AG09309 (cell line): ENCODE measurements around the gene SMAD3.

ENCODE experiments used
- DNase-seq: peaks from one replicate; pipeline ENCODE4 v3.0.0-alpha.2; 2010; ENCODE audit warnings: low read depth
- H3K4me3 ChIP-seq: 2 replicates; pipeline ENCODE4 v1.5.1; 2011; ENCODE audit warnings: mild to moderate bottlenecking, low read depth, low read length, moderate library complexity; ENCODE audit not compliant: control insufficient read depth
- TF ChIP-seq, protein P1 (sequence below): IDR thresholded peaks from 2 replicates; pipeline ENCODE4 v1.5.1; 2011; ENCODE audit warnings: mild to moderate bottlenecking, low read depth, low read length, inconsistent platforms; ENCODE audit not compliant: insufficient read depth, control insufficient read depth; ENCODE audit errors: missing control alignments

SMAD3 gene

DNA sequence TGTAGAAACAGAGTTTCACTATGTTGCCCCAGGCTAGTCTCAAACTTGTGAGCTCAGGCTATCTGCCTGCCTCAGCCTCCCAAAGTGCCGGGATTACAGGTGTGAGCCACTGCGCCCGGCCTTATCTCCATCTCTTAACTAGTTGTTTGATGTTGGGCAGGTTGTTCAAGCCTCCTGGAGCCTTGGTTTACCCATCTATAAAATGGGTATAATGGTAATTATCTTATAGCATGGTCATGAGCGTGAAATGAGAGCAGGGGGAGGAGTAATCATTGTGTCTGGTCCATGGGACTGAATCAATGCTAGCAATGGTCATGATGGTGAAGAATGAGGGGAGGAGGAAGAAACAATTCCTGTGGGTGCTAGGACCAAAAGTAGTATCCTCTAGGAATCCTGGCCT lies 32.0 kb downstream of the SMAD3 start:
- no peak overlapping the region for H3K4me3 ChIP-seq
- no peak for DNase-seq
- TF ChIP-seq, protein P1, sequence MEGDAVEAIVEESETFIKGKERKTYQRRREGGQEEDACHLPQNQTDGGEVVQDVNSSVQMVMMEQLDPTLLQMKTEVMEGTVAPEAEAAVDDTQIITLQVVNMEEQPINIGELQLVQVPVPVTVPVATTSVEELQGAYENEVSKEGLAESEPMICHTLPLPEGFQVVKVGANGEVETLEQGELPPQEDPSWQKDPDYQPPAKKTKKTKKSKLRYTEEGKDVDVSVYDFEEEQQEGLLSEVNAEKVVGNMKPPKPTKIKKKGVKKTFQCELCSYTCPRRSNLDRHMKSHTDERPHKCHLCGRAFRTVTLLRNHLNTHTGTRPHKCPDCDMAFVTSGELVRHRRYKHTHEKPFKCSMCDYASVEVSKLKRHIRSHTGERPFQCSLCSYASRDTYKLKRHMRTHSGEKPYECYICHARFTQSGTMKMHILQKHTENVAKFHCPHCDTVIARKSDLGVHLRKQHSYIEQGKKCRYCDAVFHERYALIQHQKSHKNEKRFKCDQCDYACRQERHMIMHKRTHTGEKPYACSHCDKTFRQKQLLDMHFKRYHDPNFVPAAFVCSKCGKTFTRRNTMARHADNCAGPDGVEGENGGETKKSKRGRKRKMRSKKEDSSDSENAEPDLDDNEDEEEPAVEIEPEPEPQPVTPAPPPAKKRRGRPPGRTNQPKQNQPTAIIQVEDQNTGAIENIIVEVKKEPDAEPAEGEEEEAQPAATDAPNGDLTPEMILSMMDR, result no peak

DNA sequence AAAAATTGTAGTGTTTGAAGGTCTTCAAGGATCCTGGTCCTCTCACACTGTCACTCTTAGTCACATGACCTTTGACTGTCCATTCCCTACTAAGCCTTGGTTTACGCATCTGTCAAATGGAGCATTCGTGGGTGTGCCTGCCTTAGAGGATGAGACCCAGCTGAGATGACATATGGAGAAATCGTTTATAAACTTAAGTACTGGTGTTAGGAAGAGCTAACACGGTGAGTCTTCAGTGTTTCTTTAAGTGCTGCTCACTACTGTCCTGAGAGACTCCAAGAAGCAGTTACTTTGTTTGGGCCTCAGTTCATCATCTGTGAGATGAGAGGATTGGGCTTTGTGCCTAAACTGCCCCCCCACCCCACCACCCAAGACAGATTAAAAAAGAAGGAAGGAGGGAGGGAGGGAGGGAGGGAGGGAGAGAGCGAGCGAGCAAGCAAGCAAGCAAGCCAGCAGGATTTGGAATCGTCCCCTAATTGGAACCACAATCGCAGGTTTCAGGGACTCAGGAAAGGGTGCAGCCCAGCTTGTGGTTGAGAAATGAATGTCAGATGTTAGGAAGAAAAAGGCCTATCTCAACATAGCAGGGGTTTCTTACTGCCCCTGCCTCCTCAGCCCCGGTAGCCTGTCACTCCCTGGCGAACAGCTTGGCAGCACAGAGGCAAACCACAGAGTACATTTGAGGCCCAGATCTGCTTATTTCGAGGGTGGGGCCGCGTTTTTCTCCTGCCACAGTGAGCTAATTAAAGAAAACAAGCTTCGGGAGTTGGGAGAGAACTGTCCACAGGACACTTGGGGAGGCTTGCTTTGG lies 32.7 kb downstream of the SMAD3 start:
- TF ChIP-seq, protein P1, result no peak
- H3K4me3 ChIP-seq, result peak overlapping the region; percentile 15
- DNase-seq, result peak; percentile 88

DNA sequence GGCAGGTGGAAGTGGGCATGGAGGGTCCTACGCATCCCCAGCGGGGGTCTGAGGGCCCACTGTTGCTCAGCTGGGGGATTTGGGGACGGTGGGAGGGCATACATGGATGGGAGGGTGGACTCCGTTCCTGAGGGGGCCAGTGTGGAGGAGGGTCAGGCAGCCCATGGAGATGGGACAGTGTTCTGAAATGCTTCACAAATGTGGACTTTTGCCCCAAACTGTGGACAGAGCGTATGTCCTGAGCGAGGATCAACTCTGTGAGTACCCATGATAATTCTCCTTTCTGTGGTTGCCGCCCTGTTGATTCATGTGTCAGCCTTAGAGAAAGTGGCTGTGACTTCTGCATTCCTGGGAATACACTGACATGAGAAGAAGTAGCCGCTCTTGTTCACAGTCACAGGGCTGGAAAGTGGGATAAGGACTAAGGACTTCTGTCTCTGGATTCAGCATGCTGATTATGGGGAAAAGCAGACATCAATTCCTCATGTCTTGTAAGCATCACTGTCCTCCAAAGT lies 33.4 kb downstream of the SMAD3 start:
- TF ChIP-seq, protein P1, result no peak
- DNase-seq, result no peak
- H3K4me3 ChIP-seq, result peak overlapping the region; percentile 15

DNA sequence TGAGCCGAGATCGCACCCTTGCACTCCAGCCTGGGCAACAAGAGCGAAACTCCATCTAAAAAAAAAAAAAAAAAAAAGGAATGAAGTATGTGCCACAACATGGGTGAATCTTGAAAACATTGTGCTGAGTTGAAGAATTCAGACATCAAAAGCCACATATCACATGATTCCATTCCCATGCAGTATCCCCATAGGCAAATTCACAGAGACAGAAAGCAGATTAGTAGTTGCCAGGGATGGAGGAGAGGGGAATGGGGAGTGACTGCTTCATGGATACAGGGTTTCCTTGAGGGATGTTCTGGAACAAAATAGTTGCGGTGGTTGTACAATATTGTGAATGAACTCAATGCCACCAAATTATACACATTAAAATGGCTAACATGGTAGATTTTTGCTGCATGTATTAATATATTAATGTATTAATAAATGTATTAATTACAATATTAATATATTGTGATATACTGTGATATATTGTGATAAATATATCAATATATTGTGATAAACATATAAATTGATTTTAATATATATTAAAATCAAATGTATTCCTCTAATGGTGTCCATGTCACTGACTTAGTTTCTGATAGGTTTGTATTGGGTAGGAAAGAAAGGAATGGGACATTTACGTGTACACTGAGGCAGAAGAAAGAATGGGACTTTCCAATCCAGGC lies 34.9 kb downstream of the SMAD3 start:
- no peak overlapping the region for H3K4me3 ChIP-seq
- TF ChIP-seq, protein P1, result no peak
- DNase-seq, result no peak

DNA sequence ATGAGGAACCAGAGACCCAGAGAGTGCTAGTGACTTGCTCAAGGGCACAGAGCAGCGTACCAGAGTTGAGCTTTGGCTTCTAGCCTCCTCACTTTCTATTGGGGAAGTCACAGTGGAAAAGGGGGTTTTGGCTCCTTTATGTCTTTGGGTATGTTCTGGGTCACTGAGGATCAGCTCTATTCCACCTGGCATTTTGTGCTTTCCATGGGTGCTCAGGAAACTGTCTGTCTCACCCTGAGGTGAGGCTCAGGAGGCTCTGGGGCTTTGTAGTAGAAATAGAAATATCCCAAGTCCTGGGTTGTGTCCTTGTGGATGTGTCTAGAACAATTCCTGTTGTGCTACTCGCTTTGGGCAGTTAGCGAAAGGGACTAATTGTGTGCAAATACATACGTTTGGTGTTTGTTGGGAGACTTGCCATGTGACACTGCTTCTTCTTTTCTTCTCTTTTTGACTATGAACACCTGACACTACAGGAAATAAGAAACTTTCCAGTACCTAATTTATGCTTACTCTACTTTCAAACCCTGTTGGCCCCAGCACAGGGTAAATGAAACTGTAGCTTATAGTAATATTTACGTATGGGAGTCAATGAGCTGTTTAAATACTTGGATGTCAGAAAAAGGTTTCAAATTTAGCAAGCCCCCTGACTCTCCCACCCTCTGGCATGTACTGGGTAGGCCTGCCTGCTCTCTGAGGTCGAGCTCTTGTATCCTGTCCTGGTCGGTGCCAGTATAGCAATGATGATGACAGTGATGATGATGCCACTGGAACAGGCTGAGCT lies 35.6 kb downstream of the SMAD3 start:
- TF ChIP-seq, protein P1, result no peak
- DNase-seq, result no peak
- no peak overlapping the region for H3K4me3 ChIP-seq

DNA sequence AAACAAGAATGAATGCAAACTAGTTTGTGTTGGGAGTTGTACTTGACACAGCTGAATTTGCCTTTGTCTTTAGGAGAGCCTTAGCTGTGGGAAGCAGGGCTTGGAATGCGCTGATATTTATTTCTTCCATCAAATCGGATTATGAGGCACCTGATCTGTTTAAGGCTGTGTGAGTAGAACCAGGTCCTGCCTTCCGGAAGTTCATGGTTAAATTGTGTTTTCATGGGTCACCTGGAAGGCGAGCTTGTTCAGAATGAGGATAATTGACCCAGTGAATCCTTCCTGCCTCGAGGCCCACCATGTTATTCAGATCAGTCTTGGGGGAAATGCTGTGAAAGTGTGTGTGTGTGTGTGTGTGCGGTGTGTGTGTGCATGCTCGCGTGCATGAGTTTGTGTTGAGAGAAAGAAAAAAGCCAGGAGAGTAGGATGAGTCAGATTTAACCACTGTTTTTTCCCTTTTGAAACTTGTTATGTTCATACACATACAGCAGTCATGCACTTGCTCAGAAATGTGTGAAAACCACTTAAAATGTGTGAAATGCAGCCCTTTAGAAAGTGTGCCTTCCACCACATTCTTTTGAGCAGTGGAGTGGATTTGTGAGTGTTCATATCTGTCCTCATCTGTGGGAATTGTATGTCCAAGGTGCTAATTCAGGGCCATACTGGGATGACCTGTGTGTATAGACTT lies 36.7 kb downstream of the SMAD3 start:
- H3K4me3 ChIP-seq, result no peak overlapping the region
- DNase-seq, result no peak
- TF ChIP-seq, protein P1, result no peak
